Ishikawa (cell line): ENCODE data around the gene HTT.

Experiments
- CEBPB ChIP-seq: IDR thresholded peaks from 2 replicates; pipeline ENCODE4 v1.6.1; 2012
- CREB1 ChIP-seq: IDR thresholded peaks from 2 replicates; pipeline ENCODE4 v1.6.1; 2012; ENCODE audit warnings: low read depth
- EGR1 ChIP-seq: IDR thresholded peaks from 2 replicates; pipeline ENCODE4 v1.6.1; 2012
- EP300 ChIP-seq: IDR thresholded peaks from 2 replicates; pipeline ENCODE4 v1.6.1; 2012; ENCODE audit warnings: borderline replicate concordance
- FOXM1 ChIP-seq: IDR thresholded peaks from 2 replicates; pipeline ENCODE4 v1.6.1; 2012; ENCODE audit warnings: low read depth, borderline replicate concordance
- NFIC ChIP-seq: IDR thresholded peaks from 2 replicates; pipeline ENCODE4 v1.6.1; 2012
- RAD21 ChIP-seq: IDR thresholded peaks from 2 replicates; pipeline ENCODE4 v1.6.1; 2012; ENCODE audit warnings: low read depth
- TAF1 ChIP-seq: IDR thresholded peaks from 2 replicates; pipeline ENCODE4 v1.6.1; 2012; ENCODE audit warnings: low read depth, mild to moderate bottlenecking
- TCF12 ChIP-seq: IDR thresholded peaks from 2 replicates; pipeline ENCODE4 v1.6.1; 2012; ENCODE audit warnings: low read depth
- TEAD4 ChIP-seq: IDR thresholded peaks from 2 replicates; pipeline ENCODE4 v1.6.1; 2012
- YY1 ChIP-seq: IDR thresholded peaks from 2 replicates; pipeline ENCODE4 v1.6.1; 2012; ENCODE audit warnings: low read depth
- ZBTB7A ChIP-seq: IDR thresholded peaks from 2 replicates; pipeline ENCODE4 v1.6.1; 2012; ENCODE audit warnings: low read depth
- TF ChIP-seq, protein P1 (sequence below): IDR thresholded peaks from 2 replicates; pipeline ENCODE4 v1.6.1; 2012
- TF ChIP-seq, protein P2 (sequence below): IDR thresholded peaks from 2 replicates; pipeline ENCODE4 v1.6.1; 2012
- TF ChIP-seq, protein P3 (sequence below): IDR thresholded peaks from 2 replicates; pipeline ENCODE4 v1.6.1; 2012; ENCODE audit warnings: low read depth, mild to moderate bottlenecking

The HTT gene

DNA sequence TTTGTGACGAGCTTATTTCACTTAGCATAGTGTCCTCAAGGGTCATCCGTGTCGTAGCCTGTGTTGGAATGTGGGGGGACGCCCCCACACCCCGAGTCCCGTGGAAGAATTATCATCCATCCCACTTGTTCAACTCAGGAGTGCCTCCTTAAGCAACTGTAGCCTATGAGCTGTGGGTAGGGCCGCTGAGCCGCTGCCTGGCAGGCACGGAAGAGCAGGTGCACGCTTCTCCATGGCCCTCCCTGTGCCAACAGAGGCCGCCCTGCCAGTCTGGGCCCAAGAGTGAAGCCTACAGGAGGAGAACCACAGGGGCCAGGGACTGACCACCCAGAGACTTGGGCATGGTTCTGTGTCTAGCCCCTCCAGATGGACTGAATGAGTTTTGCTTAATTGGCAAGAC lies 216.0 kb downstream of the HTT start:
- no peak for TF ChIP-seq FOXM1
- TF ChIP-seq, protein P1, sequence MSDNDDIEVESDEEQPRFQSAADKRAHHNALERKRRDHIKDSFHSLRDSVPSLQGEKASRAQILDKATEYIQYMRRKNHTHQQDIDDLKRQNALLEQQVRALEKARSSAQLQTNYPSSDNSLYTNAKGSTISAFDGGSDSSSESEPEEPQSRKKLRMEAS = no peak
- TF ChIP-seq TAF1 = no peak
- no peak for TF ChIP-seq EP300
- TF ChIP-seq TEAD4 = no peak
- TF ChIP-seq, protein P2, sequence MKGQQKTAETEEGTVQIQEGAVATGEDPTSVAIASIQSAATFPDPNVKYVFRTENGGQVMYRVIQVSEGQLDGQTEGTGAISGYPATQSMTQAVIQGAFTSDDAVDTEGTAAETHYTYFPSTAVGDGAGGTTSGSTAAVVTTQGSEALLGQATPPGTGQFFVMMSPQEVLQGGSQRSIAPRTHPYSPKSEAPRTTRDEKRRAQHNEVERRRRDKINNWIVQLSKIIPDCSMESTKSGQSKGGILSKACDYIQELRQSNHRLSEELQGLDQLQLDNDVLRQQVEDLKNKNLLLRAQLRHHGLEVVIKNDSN = no peak
- no peak for TF ChIP-seq RAD21
- TF ChIP-seq CEBPB = no peak
- TF ChIP-seq TCF12 = no peak
- TF ChIP-seq ZBTB7A = no peak
- TF ChIP-seq, protein P3, sequence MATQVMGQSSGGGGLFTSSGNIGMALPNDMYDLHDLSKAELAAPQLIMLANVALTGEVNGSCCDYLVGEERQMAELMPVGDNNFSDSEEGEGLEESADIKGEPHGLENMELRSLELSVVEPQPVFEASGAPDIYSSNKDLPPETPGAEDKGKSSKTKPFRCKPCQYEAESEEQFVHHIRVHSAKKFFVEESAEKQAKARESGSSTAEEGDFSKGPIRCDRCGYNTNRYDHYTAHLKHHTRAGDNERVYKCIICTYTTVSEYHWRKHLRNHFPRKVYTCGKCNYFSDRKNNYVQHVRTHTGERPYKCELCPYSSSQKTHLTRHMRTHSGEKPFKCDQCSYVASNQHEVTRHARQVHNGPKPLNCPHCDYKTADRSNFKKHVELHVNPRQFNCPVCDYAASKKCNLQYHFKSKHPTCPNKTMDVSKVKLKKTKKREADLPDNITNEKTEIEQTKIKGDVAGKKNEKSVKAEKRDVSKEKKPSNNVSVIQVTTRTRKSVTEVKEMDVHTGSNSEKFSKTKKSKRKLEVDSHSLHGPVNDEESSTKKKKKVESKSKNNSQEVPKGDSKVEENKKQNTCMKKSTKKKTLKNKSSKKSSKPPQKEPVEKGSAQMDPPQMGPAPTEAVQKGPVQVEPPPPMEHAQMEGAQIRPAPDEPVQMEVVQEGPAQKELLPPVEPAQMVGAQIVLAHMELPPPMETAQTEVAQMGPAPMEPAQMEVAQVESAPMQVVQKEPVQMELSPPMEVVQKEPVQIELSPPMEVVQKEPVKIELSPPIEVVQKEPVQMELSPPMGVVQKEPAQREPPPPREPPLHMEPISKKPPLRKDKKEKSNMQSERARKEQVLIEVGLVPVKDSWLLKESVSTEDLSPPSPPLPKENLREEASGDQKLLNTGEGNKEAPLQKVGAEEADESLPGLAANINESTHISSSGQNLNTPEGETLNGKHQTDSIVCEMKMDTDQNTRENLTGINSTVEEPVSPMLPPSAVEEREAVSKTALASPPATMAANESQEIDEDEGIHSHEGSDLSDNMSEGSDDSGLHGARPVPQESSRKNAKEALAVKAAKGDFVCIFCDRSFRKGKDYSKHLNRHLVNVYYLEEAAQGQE = no peak
- no peak for TF ChIP-seq NFIC
- TF ChIP-seq YY1 = no peak
- no peak for TF ChIP-seq EGR1
- TF ChIP-seq CREB1 = no peak

DNA sequence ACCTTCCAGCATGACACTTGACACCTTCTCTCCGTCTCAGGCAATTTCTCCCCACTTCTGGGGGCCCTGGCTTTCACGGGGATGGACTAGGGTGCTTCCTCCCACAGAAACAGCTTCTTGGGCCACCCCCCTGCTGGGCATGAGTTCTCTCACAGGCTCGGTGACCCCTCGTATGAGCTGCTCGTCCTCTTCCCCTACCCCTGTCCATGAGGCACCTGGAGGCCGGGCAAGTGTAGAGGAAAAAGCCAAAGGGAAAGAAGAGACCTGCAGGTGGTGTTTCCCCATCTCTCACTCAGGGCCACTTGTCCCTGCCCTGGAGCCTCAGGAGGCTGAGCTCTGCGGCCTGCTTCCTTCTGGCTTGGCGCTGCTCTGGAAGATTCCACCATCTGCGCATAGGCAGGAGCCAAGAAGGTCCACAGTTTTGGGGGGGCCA lies 216.4 kb downstream of the HTT start:
- no peak for TF ChIP-seq NFIC
- no peak for TF ChIP-seq RAD21
- no peak for TF ChIP-seq FOXM1
- TF ChIP-seq, protein P1 = no peak
- TF ChIP-seq, protein P3 = no peak
- TF ChIP-seq CREB1 = no peak
- TF ChIP-seq TAF1 = no peak
- TF ChIP-seq ZBTB7A = no peak
- TF ChIP-seq EGR1 = no peak
- no peak for TF ChIP-seq CEBPB
- TF ChIP-seq EP300 = no peak
- no peak for TF ChIP-seq YY1
- TF ChIP-seq TEAD4 = no peak
- TF ChIP-seq, protein P2 = no peak
- TF ChIP-seq TCF12 = no peak

DNA sequence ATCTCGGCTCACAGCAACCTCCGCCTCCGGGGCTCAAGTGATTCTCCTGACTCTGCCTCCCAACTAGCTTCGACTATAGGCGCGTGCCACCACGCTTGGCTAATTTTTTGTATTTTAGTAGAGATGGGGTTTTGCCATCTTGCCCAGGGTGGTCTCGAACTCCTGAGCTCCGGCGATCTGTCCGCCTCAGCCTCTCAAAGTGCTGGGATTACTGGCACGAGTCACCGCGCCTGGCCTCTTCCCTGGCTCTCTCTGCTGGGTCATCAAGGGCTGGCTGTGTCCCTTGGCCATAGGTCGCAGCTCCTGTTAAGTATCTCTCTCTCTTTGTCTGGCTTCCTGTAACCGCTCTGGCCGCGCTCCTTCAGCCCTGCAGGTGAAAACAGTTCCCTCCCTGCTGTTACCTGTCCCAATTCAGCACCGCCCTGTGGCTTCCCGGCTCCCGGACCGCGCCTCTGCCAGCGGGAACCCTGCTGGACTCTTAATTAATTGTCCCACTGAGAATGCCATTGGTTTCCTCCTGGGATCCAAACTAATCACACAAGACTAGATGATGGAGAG lies 217.0 kb downstream of the HTT start:
- TF ChIP-seq TAF1 (no peak), TEAD4 (0 out of 2 replicates have a peak, but pooled peaks have one; percentile 14), TCF12 (0 out of 2 replicates have a peak, but pooled peaks have one; percentile 54), NFIC (peak; percentile 80)

DNA sequence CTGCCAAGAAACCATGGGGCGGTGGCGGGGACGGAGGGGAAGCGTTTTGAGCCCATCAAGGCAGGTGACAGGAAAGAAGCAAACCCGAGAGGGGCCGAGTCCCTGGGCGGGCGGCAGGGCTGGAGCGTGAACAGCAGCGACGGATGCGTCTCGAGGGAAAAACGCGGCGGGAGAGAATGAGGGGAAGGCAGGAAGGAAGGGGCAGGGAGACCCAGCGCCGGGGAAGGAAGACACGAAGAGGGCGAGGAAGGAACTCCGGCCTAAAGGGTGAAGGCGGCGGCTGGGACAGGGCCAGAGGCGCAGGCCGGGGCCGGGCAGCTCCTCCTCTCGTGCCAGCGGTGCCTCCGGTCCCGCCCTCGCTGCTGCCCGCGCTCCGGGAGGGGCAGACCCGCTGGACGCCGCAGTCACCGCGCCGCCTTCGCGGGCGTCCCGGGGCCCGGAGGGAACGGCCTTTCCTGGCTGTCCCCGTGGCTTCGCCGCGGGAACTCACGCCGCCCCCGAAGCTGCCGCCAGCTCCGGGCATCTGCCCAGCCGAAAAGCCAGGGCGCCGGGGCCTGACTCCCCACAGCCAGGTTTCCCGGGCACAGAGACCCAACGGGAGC lies 217.6 kb downstream of the HTT start:
- peak; percentile 56; the same call in 1 of the 2 replicates for TF ChIP-seq ZBTB7A
- TF ChIP-seq, protein P1 = peak; percentile 41; the same call in 1 of the 2 replicates
- no peak for TF ChIP-seq CEBPB

DNA sequence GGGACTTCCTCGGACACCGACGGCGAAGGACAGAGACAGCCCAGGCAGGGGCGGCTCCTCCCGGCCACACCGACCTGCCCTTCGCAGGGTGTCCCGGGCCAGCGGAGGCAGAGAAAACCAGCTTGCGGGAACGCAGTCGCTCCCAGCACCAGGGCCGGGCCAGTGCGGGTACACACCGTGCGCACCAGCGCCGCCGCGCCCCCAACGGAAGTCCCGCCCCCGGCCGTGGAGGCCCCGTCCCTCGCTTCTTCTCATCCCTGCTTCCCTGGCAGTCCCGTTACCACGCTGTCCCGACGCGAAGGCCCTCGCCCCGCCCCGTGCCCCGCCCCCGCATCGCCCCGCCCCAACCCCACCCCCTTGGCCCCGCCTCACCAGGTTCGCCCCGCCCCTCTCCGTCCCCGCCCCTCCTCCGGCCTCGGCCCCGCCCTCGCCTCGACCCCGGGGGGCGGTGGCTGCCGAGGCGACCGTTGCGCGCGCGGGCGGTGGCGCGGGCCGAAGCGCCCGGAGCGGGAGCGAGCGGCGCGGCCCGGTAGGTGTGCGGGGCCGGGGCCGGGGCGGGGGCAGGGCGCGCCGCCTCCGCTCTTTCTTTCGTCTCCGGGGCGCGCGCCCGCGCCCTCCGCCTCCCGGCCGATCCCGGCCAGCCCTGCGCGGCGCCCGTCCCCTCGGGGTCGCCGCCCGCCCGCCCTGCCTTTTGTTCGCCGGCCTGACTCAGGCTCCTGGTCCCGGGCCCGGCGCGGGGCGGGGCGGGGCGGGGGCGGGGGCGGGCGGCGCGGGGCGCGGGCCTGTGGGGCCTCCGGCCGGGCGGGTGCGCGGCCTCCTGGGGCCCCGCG lies 218.3 kb downstream of the HTT start, which contains the start of gene RGS12:
Gene RGS12 (plus strand): TSS at position 451 of the 830 bp plus-strand sequence. CDS start 23,150 bp downstream, outside the sequence.
- TF ChIP-seq EGR1 = 0 out of 2 replicates have a peak, but pooled peaks have one; percentile 16
- no peak for TF ChIP-seq TEAD4
- no peak for TF ChIP-seq CREB1
- TF ChIP-seq YY1 = no peak
- TF ChIP-seq, protein P3 = no peak
- TF ChIP-seq, protein P1 = peak; percentile 64
- TF ChIP-seq FOXM1 = no peak
- TF ChIP-seq RAD21 = no peak
- TF ChIP-seq NFIC = no peak
- no peak for TF ChIP-seq TCF12
- TF ChIP-seq, protein P2 = no peak
- TF ChIP-seq ZBTB7A = no peak
- TF ChIP-seq CEBPB = no peak
- 0 out of 2 replicates have a peak, but pooled peaks have one; percentile 19 for TF ChIP-seq EP300
- no peak for TF ChIP-seq TAF1
